GM19239 (cell line): ENCODE data around the gene COL26A1.
"Not testable (repeated sequence)": the region's sequence is repeated elsewhere in the genome, so short reads cannot be mapped to it uniquely, and the experiment has no call there.

ENCODE experiments used
- DNase-seq: peaks from one replicate; pipeline ENCODE4 v3.0.0; 2011; ENCODE audit warnings: low spot score; ENCODE audit not compliant: insufficient read length
- FAIRE-seq: peaks from 2 replicates; lab custom pipeline; 2011; peaks lifted over from hg19 to GRCh38; lab: Jason Lieb, UNC

The COL26A1 gene

GRCh38 chr7:101435461-101436220 is 73.0 kb downstream of the COL26A1 start:
- DNase-seq (no peak), FAIRE-seq (no peak)

DNA sequence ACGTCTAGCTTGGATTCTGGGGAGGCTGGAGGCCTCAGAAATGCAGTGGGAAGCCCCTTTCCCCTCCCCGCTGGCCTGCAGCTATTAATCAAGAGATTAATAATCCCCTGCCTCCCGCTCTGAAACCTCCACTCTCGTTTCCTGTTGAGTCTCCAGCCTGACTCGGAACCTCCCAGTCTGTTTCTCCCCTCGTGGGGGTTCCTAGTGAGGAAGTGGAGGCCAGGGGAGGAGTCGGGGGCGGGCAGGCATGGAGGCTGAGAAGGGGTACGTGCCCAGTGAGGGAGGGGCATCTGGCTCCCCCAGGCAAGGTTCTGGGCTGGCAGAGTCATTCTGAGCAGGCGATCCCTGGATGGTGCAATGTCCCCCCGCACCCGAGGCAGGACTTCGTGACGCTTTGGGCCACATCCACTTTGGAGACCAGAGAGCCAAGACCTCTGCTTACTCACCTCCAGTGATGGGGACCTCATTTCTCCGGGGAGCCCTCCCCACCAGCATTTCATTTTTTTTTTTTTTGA is 73.6 kb downstream of the COL26A1 start:
- FAIRE-seq = no peak
- DNase-seq = no peak

- FAIRE-seq (no peak), DNase-seq (no peak)
These were observed 74.3 kb downstream of the COL26A1 start for GRCh38 chr7:101436857-101437576.

GRCh38 chr7:101441890-101442289 is 79.2 kb downstream of the COL26A1 start:
- no peak for DNase-seq
- no peak for FAIRE-seq

DNA sequence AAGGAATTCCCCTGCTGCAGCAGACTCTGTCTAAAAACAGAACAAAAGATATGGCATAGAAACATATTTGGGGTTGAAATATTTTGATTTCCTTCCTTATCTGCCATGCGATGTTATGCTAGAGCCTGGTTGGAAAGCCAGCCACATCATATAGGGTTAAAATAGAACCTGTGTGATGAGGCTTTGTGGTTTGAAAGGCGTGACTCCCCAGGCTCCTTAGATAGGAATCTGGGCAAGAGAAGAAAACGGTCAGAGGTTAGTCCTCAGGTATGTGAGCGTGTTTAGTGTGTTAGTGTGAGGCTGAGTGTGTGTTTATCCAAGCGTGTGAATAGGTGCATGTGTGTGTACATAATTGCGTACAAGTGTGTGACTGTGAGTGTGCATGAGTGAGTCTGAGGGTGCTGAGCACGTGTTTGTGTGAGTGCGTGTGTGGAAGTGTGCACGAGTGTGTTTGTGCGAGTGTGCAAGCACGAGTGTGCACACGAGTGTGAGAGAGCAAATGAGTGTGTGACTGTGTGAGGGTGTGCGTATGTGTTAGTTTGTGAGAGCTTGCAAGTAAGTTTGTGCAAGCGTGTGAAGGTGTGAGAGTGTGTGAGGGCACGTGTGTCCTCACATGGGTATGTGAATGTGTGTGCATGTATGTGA is 79.9 kb downstream of the COL26A1 start:
- DNase-seq (no peak), FAIRE-seq (no peak)

- DNase-seq (no peak), FAIRE-seq (no peak)
These were observed 87.4 kb downstream of the COL26A1 start for GRCh38 chr7:101450064-101450463.

GRCh38 chr7:101453617-101454016 is 90.9 kb downstream of the COL26A1 start:
- DNase-seq (no peak), FAIRE-seq (no peak)

DNA sequence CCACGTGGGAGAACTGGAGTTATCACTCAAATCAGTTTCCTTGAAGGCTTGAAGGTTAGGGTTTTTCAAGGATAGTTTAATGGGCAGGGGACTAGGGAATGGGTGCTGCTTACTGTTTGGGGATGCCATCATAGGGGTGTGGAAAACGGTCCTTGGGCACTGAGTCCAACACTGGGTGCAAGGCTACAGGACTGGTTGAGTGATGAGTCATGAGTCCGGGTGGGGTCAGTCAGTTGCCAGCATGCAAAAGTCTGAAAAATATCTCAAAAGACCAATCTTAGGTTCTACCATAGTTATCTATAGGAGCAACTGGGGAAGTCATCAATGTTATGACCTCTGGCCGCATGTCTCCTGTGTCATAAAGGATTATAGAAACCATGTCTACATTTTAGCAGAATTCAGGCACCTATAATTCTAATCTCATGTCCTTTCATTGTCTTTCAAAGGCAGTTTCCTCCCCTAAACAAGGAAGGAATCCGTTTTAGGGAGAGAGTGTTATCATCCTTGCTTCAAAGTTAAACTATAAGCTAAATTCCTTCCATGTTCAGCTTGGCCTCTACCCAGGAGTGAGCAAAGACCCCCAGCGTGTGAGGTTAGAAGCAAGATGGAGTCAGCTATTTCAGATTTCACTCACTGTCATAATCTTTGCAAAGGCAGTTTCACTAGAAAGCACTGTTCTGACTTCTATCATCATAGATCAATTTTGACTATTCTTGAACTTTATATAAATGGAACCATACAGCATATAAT is 94.5 kb downstream of the COL26A1 start:
- no peak for DNase-seq
- FAIRE-seq = no peak

DNA sequence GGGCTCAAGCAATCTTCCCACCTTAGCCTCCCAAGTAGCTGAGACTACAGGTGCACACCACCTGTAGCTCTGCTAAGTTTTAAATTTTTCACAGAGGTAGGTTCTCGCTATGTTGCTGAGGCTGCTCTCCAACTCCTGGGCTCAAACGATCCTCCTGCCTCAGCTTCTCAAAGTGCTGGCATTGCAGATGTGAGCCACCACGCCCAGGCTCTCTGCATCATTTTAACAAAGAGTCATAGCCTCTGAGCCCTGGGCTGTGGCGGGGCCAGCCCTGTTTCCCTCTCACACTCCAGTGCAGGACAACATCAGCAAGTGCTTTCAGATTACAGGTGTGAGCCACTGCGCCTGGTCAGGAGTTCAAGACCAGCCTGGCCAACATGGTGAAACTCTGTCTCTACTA is 102.5 kb downstream of the COL26A1 start:
- FAIRE-seq = no peak
- DNase-seq = no peak

DNA sequence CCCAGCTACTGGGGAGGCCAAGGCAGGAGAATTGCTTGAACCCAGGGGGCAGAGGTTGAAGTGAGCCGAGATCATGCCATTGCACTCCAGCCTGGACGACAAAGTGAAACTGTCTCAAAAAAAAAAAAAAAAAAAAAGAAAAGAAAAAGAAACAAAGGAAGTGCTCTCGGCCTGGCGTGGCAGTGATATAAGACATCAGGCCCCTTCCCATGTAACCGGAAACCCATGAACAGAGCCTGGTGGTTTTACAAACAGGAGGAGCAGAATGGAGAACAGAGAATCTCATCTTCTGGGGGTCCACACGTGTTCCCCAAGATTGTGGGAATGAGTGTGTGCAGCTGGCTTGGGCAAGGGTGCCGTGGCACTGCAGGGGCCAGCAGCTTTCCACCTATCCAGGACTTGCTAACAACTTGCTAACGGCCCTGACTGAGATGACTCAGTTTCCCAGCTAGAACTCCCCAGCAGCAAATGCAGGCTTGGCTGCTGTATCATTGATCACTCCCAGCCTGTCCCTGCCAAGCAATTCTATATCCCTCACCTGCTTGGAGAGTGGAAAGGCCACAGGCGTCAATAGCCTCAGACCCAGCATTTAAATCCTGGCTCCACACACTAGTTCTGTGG is 103.0 kb downstream of the COL26A1 start:
- FAIRE-seq = no peak
- no peak for DNase-seq

- FAIRE-seq (no peak), DNase-seq (no peak)
These were observed 104.2 kb downstream of the COL26A1 start for GRCh38 chr7:101466871-101467270.

- no peak for DNase-seq
- FAIRE-seq = no peak
These were observed 106.0 kb downstream of the COL26A1 start for GRCh38 chr7:101468546-101469275.

GRCh38 chr7:101470668-101471487 is 108.2 kb downstream of the COL26A1 start:
- FAIRE-seq (no peak), DNase-seq (no peak)

GRCh38 chr7:101474178-101474577 is 111.5 kb downstream of the COL26A1 start:
- no peak for FAIRE-seq
- DNase-seq = no peak

- DNase-seq, FAIRE-seq: not testable (repeated sequence)
These were observed 113.0 kb downstream of the COL26A1 start for GRCh38 chr7:101475691-101476090.

- no peak for FAIRE-seq
- no peak for DNase-seq
These were observed 116.5 kb downstream of the COL26A1 start for GRCh38 chr7:101479217-101479616.

- not testable (repeated sequence) for DNase-seq, FAIRE-seq
These were observed 123.4 kb downstream of the COL26A1 start for GRCh38 chr7:101486056-101486432.

GRCh38 chr7:101486433-101487104 is 123.9 kb downstream of the COL26A1 start:
- no peak for FAIRE-seq
- no peak for DNase-seq
